HG03342 (cell line): ENCODE results near the gene EXT2.

Experiments used
- ATAC-seq: cut with Tn5 transposase; IDR thresholded peaks from one replicate; pipeline ENCODE4 v1.9.1; 2021; ENCODE audit warnings: mild to moderate bottlenecking, moderate library complexity; ENCODE audit not compliant: unreplicated experiment

EXT2 gene

DNA sequence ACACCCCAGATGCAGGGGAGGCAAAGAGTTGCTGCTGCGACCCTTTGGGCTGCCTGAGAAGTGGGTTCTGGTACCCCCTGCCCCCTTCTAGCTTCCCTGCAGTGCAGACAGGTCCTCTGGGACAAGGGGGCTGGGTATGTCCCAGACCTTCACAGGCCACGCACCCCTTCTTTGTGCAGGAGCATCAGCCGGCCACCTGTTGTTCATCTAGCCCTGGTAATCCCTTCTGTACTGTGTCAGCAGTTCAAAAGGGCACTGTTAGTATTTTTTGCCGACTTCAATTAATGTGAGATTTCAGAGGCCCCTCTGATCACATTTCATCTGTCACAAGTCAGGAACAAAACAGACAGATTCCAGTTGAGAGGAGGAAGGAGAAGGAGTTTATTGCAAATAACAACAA is 164.6 kb downstream of the EXT2 start:
- ATAC-seq = no peak

DNA sequence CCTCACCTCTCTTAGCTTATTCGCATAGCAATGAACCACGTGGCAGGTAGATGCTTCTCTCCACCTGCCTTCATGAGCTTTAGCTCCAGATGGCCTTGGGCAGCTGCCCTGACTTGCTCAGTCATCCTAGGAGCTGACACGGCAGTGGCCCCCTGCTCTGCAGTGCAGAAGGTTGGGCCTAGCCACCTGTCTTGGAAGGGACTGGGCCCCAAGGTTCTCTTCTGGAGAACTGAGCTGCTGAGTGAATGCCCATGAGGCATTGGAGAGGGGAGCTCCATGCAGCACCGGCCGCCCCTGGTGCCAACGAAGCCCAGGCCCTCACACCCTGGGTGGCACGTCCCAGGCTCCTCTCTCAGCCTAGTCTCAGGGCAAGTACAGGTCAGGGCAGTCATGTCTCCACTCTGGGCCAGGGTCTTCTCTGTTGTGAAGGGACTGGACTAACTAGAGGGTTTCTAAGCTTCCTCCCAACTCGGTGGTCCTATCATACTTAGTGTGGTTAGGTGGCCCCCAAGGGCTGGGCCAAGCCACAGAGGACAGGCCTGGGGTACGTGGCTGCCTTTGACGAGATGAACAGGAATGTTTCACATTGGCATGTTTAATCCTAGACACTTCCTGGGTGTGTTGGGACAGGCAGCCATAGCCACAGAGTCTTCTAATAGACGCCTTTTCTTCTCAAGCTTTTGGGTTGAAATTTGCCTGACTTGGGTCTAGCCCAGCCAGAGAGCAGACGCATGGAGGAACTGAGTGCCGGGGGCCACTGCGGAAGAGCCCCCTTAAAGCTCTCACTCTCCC is 166.5 kb downstream of the EXT2 start:
- ATAC-seq = no peak

DNA sequence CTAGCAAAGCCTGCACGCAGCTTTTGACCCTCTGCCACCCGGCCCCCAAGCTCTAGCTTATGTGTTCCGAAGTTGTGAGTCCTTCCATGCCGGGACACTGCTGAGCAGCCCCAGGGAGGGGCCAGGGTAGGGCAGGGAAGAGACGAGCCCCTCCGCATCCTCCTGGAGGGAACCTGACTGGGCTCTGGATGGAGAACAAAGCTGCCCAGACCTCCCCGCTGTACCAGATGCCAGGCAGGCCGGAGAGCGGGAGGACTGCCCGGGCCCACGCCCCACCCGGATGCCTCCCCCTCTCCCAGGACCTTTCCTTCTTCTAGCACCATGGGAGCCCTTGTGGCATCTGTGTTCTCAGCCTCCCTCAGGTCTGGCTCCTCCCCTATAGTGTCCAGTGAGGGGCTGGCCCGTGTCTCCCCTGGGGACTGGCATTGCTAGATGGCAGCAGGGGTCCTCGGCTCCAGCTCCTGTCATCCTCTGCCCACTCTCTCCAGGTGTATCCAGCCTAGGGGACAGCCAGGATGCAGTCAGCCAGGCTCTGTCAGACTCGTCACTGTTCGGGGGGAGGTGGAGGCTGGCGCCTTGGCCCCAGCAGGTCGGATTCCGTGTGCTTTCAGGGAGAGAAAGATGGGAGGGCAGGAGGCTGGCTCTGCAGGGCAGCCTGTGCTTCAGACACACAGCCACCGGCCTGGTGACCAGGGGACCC is 168.4 kb downstream of the EXT2 start:
- ATAC-seq = no peak

DNA sequence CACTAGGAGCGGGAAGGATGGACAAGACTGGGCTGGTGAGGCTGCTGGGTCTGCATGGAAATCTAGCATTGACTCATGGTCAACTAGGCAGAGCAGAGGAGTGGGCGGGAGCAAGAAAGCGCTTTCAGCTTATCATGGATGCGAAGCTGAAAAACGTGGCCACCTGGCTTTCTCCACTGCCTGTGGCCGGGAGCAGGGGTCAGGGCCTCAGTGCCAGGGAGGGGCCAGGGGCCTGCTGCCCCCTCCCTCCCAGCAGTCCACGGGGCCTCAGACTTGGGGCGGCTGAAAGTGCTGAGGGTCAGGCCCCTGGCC is 168.9 kb downstream of the EXT2 start:
- no peak for ATAC-seq

DNA sequence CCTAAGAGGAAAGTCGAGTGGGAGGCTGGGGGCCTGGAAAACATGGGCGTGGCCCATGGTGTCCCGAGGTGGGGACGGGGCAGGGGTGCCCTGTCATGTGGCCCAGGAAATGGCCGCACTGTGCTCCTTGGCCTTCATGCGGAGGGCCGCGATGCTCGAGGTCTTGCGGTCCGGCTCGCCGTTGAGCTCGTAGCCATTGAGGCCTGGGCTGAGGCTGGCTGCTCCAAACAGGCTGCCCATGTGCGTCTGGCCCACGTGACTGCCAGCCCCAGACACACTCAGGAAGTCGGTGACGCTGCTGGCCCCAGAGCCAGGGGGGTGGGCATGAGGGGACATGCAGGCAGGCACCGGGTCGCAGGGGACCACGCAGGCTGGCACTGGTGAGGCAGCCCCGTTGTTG is 169.3 kb downstream of the EXT2 start:
- no peak for ATAC-seq

DNA sequence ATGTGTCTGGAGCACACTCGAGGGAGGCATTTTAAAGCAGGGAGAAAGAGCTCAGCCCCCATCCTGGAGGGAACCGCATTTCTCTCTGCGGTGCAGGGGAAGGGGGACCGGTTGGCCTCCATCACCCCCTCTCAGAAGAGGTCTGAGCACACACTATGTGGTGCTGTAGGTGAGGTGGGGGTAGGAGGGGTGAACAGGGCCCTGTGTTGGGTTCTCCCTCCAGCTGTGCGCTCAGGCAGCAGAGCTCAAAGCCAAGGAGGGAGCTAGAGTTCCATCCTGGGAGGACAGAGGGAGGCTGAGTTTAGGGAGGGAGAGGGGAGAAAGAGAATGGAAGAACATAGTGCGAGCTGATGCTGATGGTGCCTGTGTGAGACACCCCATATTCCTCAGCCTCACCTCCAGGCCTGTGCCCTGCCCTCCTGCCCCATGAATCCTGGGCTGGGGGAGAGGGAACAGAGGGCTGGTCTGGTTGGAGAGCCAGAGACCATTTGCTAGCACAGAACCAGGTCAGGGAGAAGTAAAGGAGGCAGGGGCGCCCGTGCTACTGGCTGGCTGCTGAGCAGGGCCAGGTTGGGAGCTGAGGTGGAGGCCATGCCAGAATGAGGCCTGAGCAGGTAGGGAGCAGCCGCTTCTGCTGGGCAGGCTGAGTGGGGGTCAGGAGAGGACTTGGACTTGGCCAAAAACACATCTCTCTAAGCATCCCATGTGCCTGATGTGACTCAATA is 170.7 kb downstream of the EXT2 start:
- ATAC-seq = no peak

DNA sequence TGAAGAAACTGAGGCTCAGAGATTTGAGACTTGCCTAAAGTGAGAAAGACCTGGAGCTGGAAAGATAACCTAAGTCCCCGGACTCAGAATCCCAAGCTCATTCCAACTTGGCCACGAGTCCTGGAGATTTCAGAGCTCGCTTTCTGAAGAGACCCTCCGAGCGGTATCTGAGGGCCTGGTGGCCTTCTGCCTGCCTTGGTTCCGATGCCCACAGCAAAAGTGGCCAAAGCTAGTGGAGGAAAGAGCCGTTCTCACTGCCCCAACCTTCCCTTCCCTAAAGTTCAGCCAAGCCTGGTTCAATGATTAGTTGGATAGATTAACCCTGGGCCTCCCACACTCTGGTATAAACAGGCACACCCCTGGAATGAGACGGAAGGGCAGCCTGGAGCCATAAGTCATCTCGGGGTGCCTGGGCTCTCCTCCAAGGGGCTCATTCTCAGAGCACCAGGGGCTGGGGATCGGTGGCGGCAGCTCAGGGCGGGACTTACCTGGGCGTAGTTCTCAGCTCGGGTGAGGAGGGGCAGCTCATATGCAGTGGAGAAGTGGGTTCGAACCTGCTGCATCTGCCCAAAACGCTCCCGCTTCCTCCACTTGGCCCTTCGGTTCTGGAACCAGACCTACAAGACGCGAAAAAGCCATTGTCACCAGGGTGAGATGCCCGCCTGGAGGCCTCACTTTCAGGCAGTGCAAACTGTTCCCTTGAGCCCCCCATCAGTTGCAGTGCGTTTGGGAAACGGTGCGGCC is 171.7 kb downstream of the EXT2 start:
- no peak for ATAC-seq

DNA sequence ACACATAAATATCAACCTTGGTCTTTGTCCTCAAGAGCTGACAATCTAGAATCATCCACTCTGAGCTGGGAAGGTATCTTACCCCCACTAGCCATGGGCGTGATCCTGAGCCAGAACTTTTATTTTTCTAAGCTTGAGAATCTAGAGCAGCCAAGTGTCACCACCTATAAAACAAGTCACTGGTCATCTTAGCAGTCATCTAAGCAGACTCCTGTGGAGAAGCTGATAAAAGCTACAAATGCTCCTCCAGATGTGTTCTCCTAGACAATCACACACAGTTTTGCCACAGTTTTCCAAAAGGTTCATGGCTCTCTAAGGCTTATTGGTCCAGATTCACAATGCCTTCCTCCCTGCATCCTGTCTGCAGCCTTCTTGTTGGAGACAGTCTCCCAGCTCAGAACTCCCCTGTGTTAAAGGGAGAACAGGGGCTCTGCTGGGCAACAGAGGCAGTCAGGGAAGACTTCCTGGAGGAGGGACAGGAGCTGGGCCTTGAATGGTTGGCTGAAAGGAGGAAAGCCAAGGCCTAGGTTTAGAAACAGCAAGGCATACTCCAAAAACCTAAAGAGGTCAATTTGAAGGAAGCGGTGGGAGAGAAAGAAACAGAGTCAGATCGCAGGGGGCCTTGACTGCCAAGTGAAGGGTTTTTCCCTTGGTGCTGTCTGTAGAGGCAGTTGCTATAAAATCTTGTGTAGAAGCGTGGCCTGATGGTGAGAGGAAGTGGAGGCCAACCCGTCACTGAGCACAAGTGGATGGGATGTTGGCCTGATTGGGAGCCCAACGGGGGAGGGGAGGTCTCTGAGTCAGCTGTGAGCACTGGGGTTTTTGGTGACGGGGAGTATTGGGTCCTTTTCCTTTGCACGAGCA is 172.5 kb downstream of the EXT2 start:
- no peak for ATAC-seq

DNA sequence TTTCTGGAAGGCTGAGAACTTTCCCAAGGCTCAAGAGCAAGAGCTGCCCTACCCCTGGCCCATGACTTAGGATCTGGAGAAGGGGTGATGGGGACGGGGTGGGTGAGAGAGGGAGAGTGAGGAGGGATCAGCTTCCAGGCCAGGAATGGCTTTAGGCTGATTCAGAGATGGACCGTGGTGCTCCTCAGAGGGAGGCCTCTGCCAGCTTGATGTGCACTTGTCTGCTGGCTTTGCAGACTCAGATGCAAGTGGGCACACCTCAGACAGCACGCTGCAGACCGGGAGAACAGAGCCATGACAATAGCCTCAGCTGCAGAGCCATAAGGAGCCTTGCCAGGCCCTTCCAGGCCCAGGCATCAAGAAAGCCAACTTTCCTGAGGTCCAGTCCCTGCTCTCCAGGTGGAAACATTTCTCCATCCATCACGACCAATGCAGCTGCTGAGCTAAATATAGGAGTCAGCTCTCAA is 173.2 kb downstream of the EXT2 start:
- ATAC-seq = no peak

DNA sequence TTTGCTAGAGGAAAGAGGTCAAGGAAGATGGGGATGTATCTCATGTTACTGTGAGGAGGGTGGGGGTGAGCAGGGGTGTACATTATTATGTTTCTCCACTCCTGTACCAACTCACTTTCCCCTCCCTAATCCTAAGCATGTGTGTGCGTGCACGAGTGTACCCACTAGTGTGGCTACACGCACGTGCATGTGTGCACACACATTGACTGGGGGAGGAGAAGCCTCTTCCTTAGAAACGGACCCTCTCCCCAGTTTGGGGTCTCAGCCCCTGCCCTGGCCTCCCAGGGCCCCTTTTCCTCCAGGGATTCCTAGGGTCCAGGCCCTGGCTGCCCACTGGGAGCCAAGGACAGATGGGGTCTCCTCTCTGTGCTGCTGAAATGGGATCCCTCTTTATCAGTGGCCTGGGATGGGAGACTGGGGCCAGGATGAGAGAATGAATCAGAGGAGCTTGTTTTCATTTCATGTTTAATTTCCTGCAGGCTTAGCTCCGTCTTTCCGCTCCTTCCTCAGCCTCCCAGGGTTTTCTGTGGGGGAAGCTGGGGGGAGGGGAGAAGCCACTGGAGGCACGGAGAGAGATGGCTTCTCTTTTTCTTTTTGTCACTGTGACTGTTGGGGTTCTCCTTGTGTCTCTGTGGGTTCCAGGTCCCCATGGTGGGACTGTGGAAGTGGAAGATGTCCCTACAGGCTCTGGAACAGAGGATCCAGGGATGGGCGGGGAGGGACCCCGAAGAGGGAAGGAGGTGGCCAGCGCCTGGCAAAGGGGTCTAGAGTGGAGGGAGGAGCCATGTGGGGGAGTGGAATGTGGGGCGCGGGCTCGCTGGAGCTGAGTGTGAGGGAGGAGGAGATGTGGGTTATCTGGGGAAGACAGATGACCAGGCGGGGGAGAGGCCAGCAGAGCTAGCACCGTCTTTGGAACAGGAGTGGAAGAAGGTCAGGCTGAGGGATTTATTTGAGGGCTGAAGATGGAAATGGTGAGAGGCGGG is 174.2 kb downstream of the EXT2 start:
- ATAC-seq = no peak

DNA sequence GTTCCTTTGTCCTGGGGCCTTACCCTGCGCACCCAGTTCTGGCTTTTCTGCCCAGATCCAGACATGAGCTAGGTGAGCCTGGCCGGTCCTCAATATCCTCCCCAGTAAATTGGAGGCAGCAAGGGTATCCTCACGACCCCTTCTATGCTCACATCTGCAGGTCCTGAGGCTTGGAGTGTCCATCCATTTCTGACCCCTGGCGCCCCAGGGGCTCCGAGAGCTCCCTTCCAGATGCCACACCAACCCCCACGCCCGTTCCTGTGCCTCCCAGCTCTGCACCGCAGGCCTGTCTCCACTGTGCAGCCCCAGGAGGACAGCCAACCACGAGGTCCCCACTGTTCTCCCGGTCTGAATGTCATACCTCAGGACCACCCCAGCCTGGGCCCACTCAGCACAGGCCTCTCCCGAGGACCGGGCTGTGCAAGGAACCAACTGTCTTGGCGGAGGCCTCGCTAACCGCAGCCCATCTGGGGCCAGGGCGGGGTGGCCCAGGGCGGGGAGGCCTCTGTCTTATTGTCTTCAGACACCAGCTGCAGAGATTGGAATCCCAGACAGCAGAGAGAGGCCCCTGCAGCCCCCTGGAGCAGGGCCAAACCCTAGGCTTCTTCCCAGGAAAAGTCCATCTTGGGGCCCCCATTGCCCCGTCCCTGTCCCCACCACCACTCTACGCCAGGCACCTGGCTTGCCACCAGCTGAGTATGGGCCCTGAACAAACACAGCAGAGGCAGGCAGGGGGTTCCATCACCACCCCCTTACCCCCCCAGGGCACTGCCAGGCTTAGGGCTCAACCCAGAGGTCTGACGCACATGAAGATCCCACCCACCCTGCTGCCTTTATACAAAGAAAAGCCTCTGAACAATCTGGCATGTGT is 175.2 kb downstream of the EXT2 start:
- ATAC-seq = no peak

DNA sequence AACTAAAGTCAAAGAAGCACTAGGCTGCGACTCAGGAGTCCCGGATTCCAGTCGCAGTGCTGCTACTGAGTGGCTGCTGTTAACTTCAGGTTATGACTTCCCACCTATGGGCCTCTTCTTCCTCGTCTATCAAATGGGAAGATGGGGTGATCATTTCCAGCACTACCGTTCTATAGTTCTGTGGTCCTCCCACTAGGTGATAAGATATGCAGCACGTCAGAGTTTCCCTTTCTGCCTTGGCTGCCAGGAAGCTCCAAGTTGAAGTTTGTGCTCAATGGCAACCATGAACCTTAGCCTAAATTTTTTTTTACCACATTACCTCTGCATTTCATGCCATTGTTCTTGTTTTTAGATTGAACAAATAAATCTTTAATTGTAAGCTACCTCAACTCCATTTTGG is 175.8 kb downstream of the EXT2 start:
- no peak for ATAC-seq

DNA sequence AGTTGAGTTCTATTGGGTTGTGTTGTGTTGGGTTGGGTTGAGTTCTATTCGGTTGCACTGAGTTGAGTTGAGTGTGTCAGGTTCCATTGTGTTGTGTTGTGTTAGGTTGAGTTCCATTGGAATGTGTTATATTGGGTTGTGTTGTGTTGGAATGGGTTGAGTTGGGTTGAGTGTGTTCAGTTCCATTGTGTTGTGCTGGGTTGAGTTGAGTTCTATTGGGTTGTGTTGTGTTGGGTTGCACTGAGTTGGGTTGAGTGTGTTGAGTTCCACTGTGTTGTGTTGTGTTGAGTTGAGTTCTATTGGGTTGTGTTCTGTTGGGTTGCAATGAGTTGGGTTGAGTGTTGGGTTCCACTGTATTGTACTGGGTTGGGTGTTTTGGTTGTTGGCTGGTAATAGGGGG is 178.9 kb downstream of the EXT2 start:
- no peak for ATAC-seq

DNA sequence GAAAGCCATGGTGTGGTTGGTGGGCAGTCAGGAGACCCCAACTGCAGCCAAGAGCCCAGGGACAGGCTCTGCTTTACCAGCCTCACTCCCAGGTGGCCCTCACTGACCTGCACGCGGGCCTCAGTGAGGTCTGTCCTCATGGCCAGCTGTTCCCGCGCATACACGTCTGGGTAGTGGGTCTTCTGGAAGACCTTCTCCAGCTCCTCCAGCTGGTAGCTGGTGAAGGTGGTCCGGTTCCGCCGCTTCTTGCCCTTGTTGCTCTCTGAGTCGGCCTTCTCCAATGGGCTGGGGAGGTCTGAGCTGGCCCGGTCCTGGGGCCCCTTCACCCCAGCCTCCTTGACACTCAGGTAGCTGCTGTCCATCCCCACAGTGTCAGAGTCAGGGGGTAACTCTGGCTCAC is 179.8 kb downstream of the EXT2 start:
- no peak for ATAC-seq

DNA sequence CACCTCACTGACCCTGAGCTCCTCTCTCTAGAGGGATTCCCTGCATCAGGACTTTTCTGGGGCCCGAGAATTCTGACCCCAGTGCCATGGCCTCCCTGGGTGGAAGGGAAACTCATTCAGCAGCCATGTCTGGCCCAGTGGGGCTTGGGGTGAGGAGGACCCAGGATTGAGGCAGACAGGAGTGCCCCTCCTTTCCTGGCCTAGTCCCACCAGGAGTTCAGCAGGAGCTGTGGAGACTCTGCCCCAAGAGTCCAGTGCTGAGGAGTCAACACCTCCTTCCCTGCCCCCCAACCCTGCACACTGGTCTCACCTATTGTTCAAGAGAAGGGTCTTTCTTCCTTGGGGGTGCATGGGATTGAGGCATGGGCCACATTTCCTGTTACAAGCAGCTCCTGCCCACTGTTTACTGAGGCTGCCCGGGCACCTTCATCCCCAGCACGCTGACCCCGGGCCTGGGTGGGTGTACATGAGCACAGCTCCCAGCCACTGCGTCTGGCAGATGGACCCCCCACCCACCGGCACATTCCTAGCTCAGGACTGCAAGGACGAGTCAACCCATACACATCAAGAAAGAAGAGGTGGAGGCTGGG is 180.6 kb downstream of the EXT2 start:
- ATAC-seq = no peak

DNA sequence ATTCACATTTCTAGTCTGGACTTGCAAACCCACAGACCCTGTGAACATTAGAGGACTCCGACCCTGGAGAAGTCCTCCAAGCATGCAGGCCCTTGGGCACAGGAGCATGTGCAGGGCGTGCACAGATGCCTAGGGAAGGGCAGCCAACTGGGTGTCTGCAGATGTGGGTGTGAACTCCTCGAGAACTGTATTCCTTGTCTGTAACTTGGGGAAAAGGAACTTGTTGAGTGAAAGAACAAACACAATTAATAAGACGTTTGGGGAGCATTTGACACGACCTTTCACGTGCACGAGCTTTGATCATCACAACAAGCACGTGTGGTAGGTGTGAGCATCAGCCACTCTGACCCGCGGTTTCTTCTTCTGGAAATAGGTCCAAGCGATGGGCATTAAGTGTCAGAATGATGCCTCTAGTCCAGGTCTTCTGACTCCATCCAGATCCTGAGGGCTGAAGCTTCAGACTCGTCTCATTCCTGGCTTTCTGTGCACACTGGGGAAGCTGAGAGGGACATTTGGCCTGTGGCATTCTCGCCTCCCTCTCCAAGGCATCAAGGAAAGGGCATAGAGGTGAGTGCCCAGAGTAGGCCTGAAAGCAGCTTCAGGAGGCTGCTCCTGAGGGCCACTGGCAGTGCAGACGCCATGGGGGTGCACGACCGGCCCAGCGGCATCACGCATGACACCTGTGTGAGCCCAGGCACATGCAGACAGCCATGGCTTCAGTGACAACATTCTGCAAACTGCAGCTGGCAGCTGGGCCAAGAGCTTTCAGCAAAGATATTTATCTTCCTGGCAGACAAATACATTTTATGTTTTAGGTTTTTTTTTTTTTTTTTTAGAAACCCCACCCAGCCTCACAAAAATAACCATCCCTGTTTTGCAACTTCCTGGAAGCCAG is 182.0 kb downstream of the EXT2 start:
- no peak for ATAC-seq

DNA sequence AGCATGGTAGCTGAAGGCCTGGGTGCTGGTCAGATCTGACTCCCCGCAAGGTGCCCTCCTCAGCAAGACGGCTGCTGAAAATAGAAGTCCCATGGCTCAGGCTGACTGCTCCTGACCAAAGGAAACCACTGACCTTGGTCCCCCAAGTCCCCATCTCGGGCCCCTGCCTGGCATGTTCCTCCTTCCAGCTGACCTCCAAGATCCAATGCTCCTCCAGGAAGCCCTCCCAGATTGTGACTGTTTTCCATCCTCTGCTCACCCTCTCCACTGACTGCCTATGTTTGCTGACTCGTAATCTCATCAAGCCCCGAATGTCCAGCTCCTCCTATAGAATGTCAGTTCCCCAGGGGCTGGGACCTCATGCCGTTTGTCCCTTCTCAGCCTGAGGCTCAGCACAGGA is 184.0 kb downstream of the EXT2 start:
- ATAC-seq = no peak
